Measurements from ENCODE around the gene PAGE3. TPM values are rescaled to one million over a fixed set of nuclear protein-coding genes. Genes with fewer than 3 reads are reported as not detected.

PAGE3 gene, protein sequence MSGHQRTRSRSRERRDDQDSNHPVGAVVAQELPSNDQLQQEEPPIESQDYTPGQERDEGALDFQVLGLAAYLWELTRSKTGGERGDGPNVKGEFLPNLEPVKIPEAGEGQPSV
- not detected in 2 replicates for total RNA-seq (2014; rRNA removed; shearing (Covaris generic))

DNA sequence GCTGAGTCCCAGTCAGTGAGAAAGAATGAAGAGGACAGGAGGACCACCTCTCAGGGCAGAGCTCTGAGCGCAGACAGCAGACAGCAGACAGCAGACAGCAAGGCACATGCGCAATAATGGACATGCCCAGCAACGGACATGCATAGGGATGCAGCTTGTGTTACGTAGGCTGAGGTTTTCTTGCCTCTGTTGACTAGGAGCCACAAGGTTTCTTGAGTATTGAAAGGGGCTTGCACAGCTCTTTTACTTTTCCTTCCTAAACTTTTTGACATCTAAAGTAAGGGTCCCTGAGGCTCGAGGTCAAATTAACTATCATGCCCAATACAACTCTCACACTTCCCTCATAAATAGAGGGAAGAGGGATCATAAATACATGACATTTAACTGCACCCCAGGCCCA is at the start of gene PAGE3:
Gene PAGE3 (minus strand): TSS at position 101 of the 400 bp plus-strand sequence. CDS start 1,013 bp downstream, outside the sequence.
- no peak for DNase-seq (ENCODE audit: low spot score)

DNA sequence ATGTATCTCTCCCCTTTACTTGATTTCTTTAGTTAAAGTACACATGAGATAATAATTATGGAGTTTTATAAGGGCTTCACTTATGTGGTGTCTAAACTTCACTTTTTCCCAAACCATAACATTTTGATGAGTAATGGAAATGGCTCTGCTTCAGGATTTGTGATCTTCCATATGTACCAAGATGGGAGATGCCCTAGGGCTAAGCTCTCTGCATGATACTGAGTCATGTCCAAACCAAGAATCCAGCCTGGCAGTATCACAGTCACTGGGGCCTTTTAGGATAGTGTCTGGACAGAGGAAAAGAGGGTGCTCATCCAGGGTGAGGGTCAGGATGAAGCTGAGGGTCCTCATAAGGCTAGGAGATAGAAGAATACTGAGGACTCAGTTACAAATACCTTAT is 47.9 kb upstream of the PAGE3 start:
- no peak for DNase-seq (ENCODE audit: low spot score)

DNA sequence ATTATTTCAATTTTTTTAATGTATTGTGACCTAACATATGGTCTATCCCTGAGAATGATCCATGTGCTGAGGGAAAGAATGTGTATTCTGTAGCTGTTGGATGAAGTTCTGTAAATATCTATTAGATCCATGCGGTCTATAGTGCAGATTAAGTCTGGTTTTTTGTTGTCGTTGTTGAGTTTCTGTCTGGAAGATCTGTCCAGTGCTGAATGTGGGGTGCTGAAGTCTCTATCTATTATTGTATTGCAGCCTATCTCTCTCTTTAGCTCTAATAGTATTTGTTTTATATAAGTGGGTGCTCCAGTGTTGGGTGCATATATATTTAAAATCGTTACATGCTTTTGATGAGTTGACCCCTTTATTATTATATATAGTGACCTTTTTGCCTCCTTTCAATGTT is 26.2 kb upstream of the PAGE3 start:
- no peak for DNase-seq (ENCODE audit: low spot score)

DNA sequence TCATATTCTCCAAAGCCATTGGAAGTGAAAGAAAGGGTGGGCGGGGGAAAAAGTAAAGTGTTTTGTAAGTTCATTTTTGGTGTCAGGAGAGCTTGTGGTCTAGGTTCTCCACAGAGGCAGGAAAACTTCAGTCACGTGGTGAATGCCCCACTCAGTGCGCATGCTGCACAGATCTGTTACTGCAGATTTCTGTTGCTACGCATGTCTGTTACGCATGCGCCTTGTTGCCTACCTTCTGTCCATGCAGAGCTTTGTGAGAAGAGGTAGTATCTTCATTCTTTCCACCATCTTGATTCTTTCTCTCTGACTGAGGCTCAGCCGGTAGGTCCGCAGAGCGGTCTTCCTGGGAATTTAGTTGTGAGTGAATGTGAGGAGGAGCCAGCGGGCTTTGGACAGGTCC is 15.1 kb upstream of the PAGE3 start:
- no peak for DNase-seq (ENCODE audit: low spot score)

DNA sequence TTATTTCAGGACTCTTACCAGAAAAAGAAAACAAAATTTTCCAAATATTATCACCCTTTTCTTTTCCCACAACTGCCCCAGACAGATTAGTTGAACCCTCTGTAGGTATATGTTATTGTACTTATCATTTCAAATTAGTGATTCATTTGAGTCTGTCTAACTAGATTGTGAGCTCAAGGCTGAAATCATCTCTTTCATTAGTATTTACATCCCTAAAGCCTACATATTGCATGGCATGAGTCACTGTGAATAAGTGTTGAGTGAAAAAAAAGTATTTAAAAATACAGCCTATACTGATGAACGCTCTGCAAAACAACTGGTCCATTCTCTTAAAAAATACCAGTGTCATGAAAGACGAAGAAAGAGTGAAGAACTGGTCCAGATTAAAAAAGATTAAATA is 3.9 kb downstream of the PAGE3 start:
- no peak for DNase-seq (ENCODE audit: low spot score)

DNA sequence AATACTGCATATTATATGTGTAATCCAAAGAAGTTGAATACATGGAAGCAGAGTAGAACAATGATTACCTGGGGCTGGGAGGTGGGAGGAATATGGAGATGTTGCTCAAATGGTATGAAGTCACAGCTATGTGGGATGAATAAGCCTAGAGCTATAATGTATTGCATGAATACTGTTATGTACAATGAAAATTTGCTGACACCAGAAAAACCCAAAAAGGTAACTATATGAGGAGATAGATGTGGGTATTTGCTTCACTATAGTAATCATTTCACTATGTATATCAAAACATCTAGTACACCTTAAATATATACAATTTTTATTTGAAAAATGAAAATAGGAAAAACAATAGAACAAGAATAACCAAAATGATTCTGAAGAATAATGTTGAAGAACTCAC is 11.2 kb downstream of the PAGE3 start:
- no peak for DNase-seq (ENCODE audit: low spot score)

DNA sequence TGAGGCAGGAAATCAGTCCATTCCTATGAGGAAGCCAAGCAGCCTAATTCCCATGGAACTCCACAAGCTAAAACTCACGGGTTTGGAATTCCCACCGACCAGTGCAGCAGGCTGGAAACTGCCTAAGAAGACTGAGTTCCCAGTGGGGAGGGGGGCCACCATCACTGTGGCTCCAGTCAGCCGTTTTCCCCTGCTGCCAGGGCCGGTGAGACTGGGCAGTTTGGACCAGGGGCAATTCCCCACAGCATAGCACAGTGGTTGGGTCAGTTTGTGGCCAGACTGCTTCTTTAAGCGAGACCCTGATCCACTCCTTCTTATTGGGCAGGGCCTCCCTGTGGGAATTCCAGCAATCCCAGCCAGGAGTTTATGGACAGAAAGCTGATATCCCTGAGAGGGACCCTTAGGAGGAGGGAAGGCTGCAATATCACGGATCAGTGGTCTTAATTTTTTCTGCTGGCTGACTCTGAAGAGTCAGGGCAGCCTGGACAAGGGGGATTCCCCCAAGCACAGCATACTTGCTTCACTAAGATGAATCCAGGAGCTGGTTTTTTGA is 23.9 kb downstream of the PAGE3 start:
- no peak for DNase-seq (ENCODE audit: low spot score)

DNA sequence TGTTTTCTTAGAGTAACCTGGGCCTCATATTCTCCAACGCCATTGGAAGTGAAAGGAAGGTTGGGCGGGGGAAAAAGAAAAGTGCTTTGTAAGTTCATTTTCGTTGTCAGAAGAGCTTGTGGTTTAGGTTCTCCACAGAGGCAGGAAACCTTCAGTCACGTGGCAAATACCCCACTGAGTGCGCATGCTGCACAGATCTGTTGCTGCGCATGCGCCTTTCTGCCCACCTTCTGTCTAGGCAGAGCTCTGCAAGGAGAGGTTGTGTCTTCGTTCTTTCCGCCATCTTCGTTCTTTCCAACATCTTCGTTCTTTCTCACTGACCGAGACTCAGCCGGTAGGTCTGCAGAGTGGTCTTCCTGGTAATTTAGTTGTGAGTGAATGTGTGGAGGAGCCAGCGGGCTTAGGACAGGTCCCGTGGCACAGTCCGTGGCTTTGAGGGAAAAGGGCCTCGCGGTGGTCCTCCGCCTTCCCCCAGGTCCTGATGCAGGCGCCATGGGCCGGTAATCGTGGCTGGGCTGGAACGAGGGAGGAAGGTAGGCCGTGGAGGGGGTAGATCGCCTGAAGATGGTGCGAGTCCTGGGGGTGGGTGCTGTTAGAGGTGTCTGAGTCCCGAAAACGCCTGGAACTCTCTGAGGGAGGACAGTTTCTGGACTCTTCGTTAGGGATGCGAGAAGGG is 44.5 kb downstream of the PAGE3 start, which contains the start of gene PAGE5:
Gene PAGE5 (plus strand): TSS at position 228 of the 676 bp plus-strand sequence. CDS start 1,037 bp downstream, outside the sequence.
- DNase-seq (ENCODE audit: low spot score) = no peak

DNA sequence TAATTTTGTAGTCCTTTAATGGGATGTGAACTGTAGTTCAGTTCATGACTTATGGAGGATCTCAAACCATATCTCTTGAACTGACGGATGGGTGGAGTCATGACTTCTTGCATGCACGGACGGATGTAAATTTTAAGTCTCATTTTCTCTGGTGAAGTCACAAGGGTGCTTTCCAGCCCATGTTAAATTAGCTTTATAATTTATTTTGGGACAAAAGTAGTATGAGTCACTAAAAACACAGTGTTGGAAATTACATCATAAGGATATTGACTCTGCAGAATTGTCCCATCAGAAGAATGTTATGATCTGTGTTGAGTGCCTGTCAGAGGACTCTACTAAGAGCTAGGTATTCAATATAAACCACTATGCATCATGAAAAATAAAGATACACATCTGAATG is 51.3 kb downstream of the PAGE3 start:
- no peak for DNase-seq (ENCODE audit: low spot score)

DNA sequence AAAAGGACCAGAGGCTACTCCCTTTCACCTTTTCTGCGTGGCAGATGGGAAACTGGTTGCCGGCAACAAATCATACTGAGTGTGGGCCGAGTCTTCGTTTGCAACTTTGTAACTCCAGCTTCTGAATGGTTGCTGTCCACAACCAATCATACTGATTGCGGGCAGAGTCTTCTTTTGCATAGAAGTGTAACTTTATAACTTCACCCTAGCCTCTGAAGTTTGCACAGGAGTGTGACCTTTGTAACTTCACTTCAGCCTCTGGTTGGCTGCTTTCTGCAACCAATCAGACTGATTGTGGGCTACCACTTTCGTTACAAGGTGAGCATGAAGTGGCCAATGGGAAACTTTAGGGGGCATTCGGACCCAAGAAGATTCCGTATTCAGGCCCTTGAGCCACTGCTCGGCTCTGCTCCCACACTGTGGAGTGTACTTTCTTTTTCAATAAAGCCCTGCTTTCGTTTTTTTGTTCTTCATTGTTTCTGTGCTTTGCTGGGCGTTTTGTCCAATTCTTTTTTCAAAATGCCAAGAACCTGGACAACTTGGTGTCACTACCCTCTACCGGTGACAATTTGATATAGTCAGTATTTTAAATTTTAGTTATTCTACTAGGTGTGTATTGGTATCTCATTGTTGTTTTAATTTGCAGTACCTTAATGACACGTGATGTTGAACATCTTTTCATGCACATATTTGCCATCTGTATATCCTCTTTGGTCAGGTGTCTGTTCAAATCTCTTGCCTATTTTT is 53.6 kb downstream of the PAGE3 start:
- DNase-seq (ENCODE audit: low spot score) = peak; percentile 33

Other genes with a start within 250 kb of the PAGE3 start
- gene ALAS2, start 233.9 kb downstream of the PAGE3 start, total RNA-seq (2014; rRNA removed; shearing (Covaris generic)) = not detected in 2 replicates
- gene PAGE2B, start 189.9 kb downstream of the PAGE3 start, total RNA-seq (2014; rRNA removed; shearing (Covaris generic)) = not detected in 2 replicates
- gene PAGE2, start 175.9 kb downstream of the PAGE3 start, total RNA-seq (2014; rRNA removed; shearing (Covaris generic)) = not detected in 2 replicates
- gene PAGE5, start 44.6 kb downstream of the PAGE3 start, total RNA-seq (2014; rRNA removed; shearing (Covaris generic)) = 0.57 TPM in 1 of 2 replicates, not detected in the other
- not detected in 2 replicates for gene MAGEH1, start 187.2 kb upstream of the PAGE3 start, total RNA-seq (2014; rRNA removed; shearing (Covaris generic))
- not detected in 2 replicates for gene USP51, start 224.9 kb upstream of the PAGE3 start, total RNA-seq (2014; rRNA removed; shearing (Covaris generic))

All from HT-29 (cell line).